Inflammatory macrophage (primary cell): ENCODE measurements around the gene STIM1.

Source experiments
- DNase-seq, 2 donors: peaks; one replicate each; pipeline ENCODE4 v3.0.0-alpha.2; 2020 to 2022

The STIM1 gene

GRCh38 chr11:4072668-4073285, 217.3 kb downstream of the STIM1 start:
- DNase-seq = peak; percentile 77 to 81

- no peak for DNase-seq
Measured at GRCh38 chr11:4074266-4074665, 218.8 kb downstream of the STIM1 start.

GRCh38 chr11:4076774-4077173, 221.3 kb downstream of the STIM1 start:
- no peak for DNase-seq

- DNase-seq = no peak
Measured at GRCh38 chr11:4083198-4083597, 227.7 kb downstream of the STIM1 start.

GRCh38 chr11:4084406-4085125, 229.1 kb downstream of the STIM1 start:
- DNase-seq = no peak

- DNase-seq = peak in 1 of 2 donors; percentile 26
Measured at GRCh38 chr11:4085575-4085974, 230.1 kb downstream of the STIM1 start.

GRCh38 chr11:4086575-4087353, 231.3 kb downstream of the STIM1 start:
- no peak for DNase-seq

GRCh38 chr11:4087551-4087950, 232.1 kb downstream of the STIM1 start:
- DNase-seq = no peak

- DNase-seq = no peak
Measured at GRCh38 chr11:4090258-4090657, 234.8 kb downstream of the STIM1 start.

- peak; percentile 45 to 67 for DNase-seq
Measured at GRCh38 chr11:4092026-4092425, 236.6 kb downstream of the STIM1 start.

GRCh38 chr11:4093519-4094347, 238.3 kb downstream of the STIM1 start:
- no peak for DNase-seq

GRCh38 chr11:4094348-4095291, 239.2 kb downstream of the STIM1 start, which contains the start of gene RRM1:
Gene RRM1 (plus strand): TSS chr11:4094799. CDS start chr11:4095013, 214 bp downstream.
- DNase-seq = peak; percentile 96 to 97

GRCh38 chr11:4095509-4096230, 240.2 kb downstream of the STIM1 start:
- peak in 1 of 2 donors; percentile 15 for DNase-seq

GRCh38 chr11:4098026-4098621, 242.7 kb downstream of the STIM1 start:
- DNase-seq = no peak

- peak in 1 of 2 donors; percentile 7 for DNase-seq
Measured at GRCh38 chr11:4102711-4103110, 247.2 kb downstream of the STIM1 start.

- no peak for DNase-seq
Measured at GRCh38 chr11:4103269-4103668, 247.8 kb downstream of the STIM1 start.

GRCh38 chr11:4105916-4106315, 250.5 kb downstream of the STIM1 start:
- no peak for DNase-seq

GRCh38 chr11:4111834-4112233, 256.4 kb downstream of the STIM1 start:
- DNase-seq = no peak

- no peak for DNase-seq
Measured at GRCh38 chr11:4115128-4115527, 259.7 kb downstream of the STIM1 start.

- no peak for DNase-seq
Measured at GRCh38 chr11:4118107-4118506, 262.6 kb downstream of the STIM1 start.
